HG03521 (cell line): ENCODE results near the gene RNASE4.
"Not testable (repeated sequence)": the region's sequence is repeated elsewhere in the genome, so short reads cannot be mapped to it uniquely, and the experiment has no call there.

ENCODE experiments used
- ATAC-seq: cut with Tn5 transposase; IDR thresholded peaks from one replicate; pipeline ENCODE4 v1.9.1; 2021; ENCODE audit warnings: mild to moderate bottlenecking, moderate library complexity; ENCODE audit not compliant: unreplicated experiment

RNASE4 gene

GRCh38 chr14:20697273-20698017, 13.1 kb downstream of the RNASE4 start:
- no peak for ATAC-seq

GRCh38 chr14:20698018-20698329, 13.6 kb downstream of the RNASE4 start:
- ATAC-seq: no peak

DNA sequence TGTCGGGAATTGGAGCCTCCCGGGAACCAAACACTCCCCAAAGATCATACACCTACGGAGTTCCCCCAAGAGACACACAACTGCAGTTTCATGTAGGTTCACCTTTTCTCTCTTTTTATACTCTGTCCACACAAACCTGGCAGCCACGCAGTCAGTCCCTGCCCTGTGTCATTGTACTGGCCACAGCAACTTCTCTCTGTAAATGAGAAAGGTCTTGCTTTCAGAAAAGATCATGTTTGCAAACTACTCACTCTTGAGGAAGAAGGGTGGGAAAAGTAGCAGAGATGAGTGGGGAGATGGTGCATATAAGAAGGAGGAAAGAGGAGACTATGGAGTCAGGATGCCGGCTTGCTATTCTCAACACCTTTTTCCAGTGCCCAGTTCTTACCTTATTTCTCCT, 14.6 kb downstream of the RNASE4 start:
- ATAC-seq: no peak

GRCh38 chr14:20699931-20700330, 15.6 kb downstream of the RNASE4 start:
- ATAC-seq: no peak

- ATAC-seq: not testable (repeated sequence)
Measured at GRCh38 chr14:20700965-20701364, 16.6 kb downstream of the RNASE4 start.

GRCh38 chr14:20706657-20707355, 22.4 kb downstream of the RNASE4 start:
- no peak for ATAC-seq

GRCh38 chr14:20707622-20708021, 23.3 kb downstream of the RNASE4 start:
- no peak for ATAC-seq

GRCh38 chr14:20711261-20711660, 26.9 kb downstream of the RNASE4 start:
- no peak for ATAC-seq

DNA sequence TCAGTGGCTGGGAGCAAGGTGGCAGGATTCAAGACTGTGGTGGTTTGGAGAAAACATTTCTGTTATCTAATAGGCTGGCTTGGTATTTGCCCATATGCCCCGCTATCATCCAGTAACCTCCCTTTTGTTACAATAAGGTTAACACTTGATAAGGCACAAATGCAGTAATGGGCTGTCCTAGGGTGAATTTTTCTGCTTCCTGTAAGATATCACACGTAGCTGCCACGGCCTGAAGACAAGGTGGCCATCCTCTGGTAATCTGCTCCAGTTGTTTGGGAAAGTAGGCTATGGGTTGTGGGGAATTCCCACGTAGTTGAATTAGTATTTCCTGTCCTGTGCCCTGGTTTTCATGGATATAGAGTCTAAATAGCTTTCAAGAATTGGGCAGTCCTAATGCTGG, 27.3 kb downstream of the RNASE4 start:
- ATAC-seq: no peak

- ATAC-seq: no peak
Measured at GRCh38 chr14:20712904-20713303, 28.5 kb downstream of the RNASE4 start.

GRCh38 chr14:20714593-20715250, 30.4 kb downstream of the RNASE4 start:
- ATAC-seq: no peak

DNA sequence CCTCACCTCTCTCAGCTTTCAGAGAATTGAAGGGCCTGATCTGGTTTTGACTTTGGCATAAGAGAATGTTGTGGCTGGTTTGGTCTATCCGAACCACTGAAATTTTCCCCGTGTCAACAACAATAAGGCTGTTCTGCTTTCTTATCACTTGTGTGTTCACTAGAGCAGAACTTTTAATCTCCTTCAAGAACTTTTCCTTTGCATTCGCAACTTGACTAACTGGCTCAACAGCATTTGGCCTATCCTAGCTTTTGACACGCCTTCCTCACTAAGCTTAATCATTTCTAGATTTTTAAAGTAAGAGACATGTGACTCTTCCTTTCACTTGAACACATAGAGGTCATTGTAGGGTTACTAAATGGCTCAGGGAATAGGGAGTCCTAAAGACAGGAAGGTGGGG, 35.4 kb downstream of the RNASE4 start:
- no peak for ATAC-seq

GRCh38 chr14:20720741-20721140, 36.4 kb downstream of the RNASE4 start:
- ATAC-seq: no peak

- no peak for ATAC-seq
Measured at GRCh38 chr14:20722016-20722415, 37.7 kb downstream of the RNASE4 start.

DNA sequence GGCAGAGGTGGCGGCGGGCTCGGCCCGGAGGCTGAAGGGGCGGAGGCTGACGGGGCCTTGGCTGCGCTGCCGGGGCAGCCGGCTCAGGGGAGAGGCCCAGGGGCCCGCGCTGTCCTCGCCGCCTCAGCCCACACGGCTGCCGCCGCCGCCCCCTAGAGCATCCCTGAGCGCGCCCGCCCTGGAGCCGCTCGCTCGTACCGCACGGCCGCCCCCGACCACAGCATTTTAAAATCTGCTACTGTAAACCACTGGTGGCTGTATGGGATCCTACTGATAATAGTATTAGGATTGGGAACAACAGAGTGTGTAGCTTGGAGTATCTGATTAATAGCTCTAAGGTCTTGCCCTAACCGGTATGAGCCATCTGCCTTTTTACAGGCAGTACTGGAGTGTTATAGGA, 39.1 kb downstream of the RNASE4 start:
- no peak for ATAC-seq

- not testable (repeated sequence) for ATAC-seq
Measured at GRCh38 chr14:20726121-20726520, 41.8 kb downstream of the RNASE4 start.

DNA sequence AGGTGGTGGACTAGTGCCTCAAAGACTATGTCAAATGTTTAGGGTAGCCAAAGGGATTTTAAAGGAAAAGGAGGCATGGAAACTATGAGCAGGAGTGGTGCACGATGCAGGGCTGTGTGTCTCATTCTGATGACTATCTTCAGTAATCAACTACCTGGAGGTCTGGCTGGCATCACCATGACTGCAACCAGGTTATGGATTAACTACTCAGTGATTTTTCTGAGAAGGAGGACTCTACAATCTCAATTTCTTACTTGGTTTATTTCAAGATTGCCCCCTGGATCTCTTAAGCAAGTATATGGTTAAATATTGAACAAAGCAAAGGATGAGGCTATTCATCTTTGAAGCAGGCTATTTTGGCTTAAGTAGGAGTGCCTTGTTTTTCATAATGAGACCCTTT, 42.2 kb downstream of the RNASE4 start:
- ATAC-seq: no peak

- no peak for ATAC-seq
Measured at GRCh38 chr14:20730891-20731290, 46.5 kb downstream of the RNASE4 start.

GRCh38 chr14:20732477-20732876, 48.1 kb downstream of the RNASE4 start:
- no peak for ATAC-seq

GRCh38 chr14:20732979-20733635, 48.7 kb downstream of the RNASE4 start:
- no peak for ATAC-seq

GRCh38 chr14:20733684-20734429, 49.5 kb downstream of the RNASE4 start:
- no peak for ATAC-seq
